GM19467 (cell line): ENCODE data around the gene TMEM134.

ENCODE experiments used
- ATAC-seq: cut with Tn5 transposase; IDR thresholded peaks from one replicate; pipeline ENCODE4 v1.9.1; 2021; ENCODE audit warnings: mild to moderate bottlenecking, moderate library complexity; ENCODE audit not compliant: unreplicated experiment

TMEM134 gene

GRCh38 chr11:67500831-67501715 is 32.0 kb upstream of the TMEM134 start:
- no peak for ATAC-seq

GRCh38 chr11:67500484-67500821 is 31.4 kb upstream of the TMEM134 start:
- ATAC-seq: no peak

GRCh38 chr11:67499808-67500483 is 30.9 kb upstream of the TMEM134 start:
- no peak for ATAC-seq

- ATAC-seq: no peak
These were observed 29.5 kb upstream of the TMEM134 start for GRCh38 chr11:67498544-67498972.

GRCh38 chr11:67497656-67498291 is 28.7 kb upstream of the TMEM134 start:
- ATAC-seq: no peak

- ATAC-seq: no peak
These were observed 27.1 kb upstream of the TMEM134 start for GRCh38 chr11:67496113-67496512.

- ATAC-seq: no peak
These were observed 26.4 kb upstream of the TMEM134 start for GRCh38 chr11:67495234-67496005.

- ATAC-seq: no peak
These were observed 25.6 kb upstream of the TMEM134 start for GRCh38 chr11:67494371-67495233.

GRCh38 chr11:67493548-67494370 is 24.7 kb upstream of the TMEM134 start:
- ATAC-seq: no peak

GRCh38 chr11:67492801-67493547 is 23.9 kb upstream of the TMEM134 start:
- ATAC-seq: no peak

GRCh38 chr11:67492069-67492727 is 23.1 kb upstream of the TMEM134 start:
- ATAC-seq: no peak

GRCh38 chr11:67491276-67492068 is 22.4 kb upstream of the TMEM134 start:
- no peak for ATAC-seq

- ATAC-seq: no peak
These were observed 21.6 kb upstream of the TMEM134 start for GRCh38 chr11:67490727-67491065.

GRCh38 chr11:67489885-67490726 is 21.1 kb upstream of the TMEM134 start:
- no peak for ATAC-seq

- ATAC-seq: no peak
These were observed 20.3 kb upstream of the TMEM134 start for GRCh38 chr11:67489203-67489884.
